B cell (primary cell): ENCODE measurements around the gene PTCRA. TPM values are rescaled to one million over a fixed set of nuclear protein-coding genes. Genes with fewer than 3 reads are reported as not detected.

ENCODE experiments used
- ATAC-seq: fragments of 200-7000 bp; cut with Tn5 transposase; one replicate; pipeline ENCODE4 v1.10.0; 2021; ENCODE audit warnings: low read depth, mild to moderate bottlenecking, moderate number of reproducible peaks, moderate library complexity
- CTCF ChIA-PET: fragments of 350-600 bp; sonication (Branson Sonifier 250); formaldehyde crosslinking; loops from one replicate; lab custom pipeline; 2021; ENCODE audit warnings: antibody characterized with exemption, inconsistent platforms; lab: Charles Lee
- POLR2A ChIA-PET: fragments of 350-600 bp; sonication (Branson Sonifier 250); formaldehyde crosslinking; loops from one replicate; lab custom pipeline; 2021; ENCODE audit warnings: antibody characterized with exemption; lab: Charles Lee
- DNase-seq: peaks from one replicate; pipeline ENCODE4 v3.0.0; 2013
- H2AFZ ChIP-seq: 2 replicates; pipeline ENCODE4 v1.6.1; 2012; ENCODE audit warnings: mild to moderate bottlenecking, low read depth, low read length; ENCODE audit not compliant: insufficient read depth, poor library complexity, severe bottlenecking
- H3K27ac ChIP-seq, 2 donors: 1 replicate in 1 of 2; 2 replicates in 1 of 2; pipeline ENCODE4 v1.5.1; 2012 to 2013; ENCODE audit warnings: low read length in 2 of 2, mild to moderate bottlenecking in 2 of 2, moderate library complexity in 1 of 2
- H3K27me3 ChIP-seq, 4 experiments: fragments of 200-600 bp in 1 of 4; sonication (generic) in 1 of 4; replicated peaks in 1 of 4; 1 replicate in 2 of 4; 2 replicates in 2 of 4; pipeline versions ENCODE4 v1.6.1 to v1.7.0; 2013 to 2016; ENCODE audit warnings: low read length in 3 of 4, mild to moderate bottlenecking in 2 of 4, mixed read lengths in 1 of 4, moderate library complexity in 1 of 4; ENCODE audit not compliant: insufficient read depth in 4 of 4, control insufficient read depth in 3 of 4; ENCODE audit errors: control extremely low read depth in 1 of 4
- H3K36me3 ChIP-seq, 2 experiments: replicated peaks in 1 of 2; 1 replicate in 1 of 2; 2 replicates in 1 of 2; pipeline versions ENCODE4 v1.6.1 to v1.7.1; 2013; ENCODE audit warnings: low read length in 1 of 2; ENCODE audit not compliant: insufficient read depth in 2 of 2, control insufficient read depth in 1 of 2; ENCODE audit errors: control extremely low read depth in 1 of 2, extremely low read depth in 1 of 2
- H3K4me1 ChIP-seq, 2 donors: fragments of 200-600 bp in 1 of 2; sonication (generic) in 1 of 2; 1 replicate in 1 of 2; 2 replicates in 1 of 2; pipeline versions ENCODE4 v1.5.1 to v1.6.1; 2013 to 2017; ENCODE audit warnings: low read length in 2 of 2; ENCODE audit not compliant: control insufficient read depth in 2 of 2, insufficient read depth in 2 of 2
- H3K4me2 ChIP-seq: replicated peaks from 2 replicates; pipeline ENCODE3; 2012; ENCODE audit warnings: mild to moderate bottlenecking, low read depth, low read length; ENCODE audit not compliant: poor library complexity, severe bottlenecking
- H3K4me3 ChIP-seq, 5 experiments: fragments of 200-600 bp in 1 of 5; sonication (generic) in 1 of 5; 1 replicate in 3 of 5; 2 replicates in 2 of 5; pipeline versions ENCODE4 v1.5.1 to v1.7.0; 2011 to 2016; ENCODE audit warnings: low read length in 4 of 5, mild to moderate bottlenecking in 4 of 5, low read depth in 2 of 5, control low read depth in 1 of 5, moderate library complexity in 1 of 5; ENCODE audit not compliant: insufficient read depth in 1 of 5; ENCODE audit errors: control extremely low read depth in 1 of 5, extremely low read depth in 1 of 5
- H3K79me2 ChIP-seq: fragments of 200-600 bp; sonication (generic); one replicate; pipeline ENCODE4 v1.6.0; 2016; ENCODE audit warnings: low read length; ENCODE audit not compliant: control insufficient read depth, insufficient read depth
- H3K9ac ChIP-seq: fragments of 200-600 bp; sonication (generic); 2 replicates; pipeline ENCODE4 v1.6.1; 2017; ENCODE audit warnings: mild to moderate bottlenecking, low read length, moderate library complexity
- H3K9me3 ChIP-seq, 3 donors: one replicate each; pipeline versions ENCODE4 v1.6.1 to v1.7.1; 2013; ENCODE audit warnings: low read length in 2 of 3; ENCODE audit not compliant: control insufficient read depth in 2 of 3, insufficient read depth in 1 of 3; ENCODE audit errors: control extremely low read depth in 1 of 3
- H4K20me1 ChIP-seq: 2 replicates; pipeline ENCODE4 v1.6.0; 2012; ENCODE audit warnings: mild to moderate bottlenecking, low read length; ENCODE audit not compliant: insufficient read depth, control insufficient read depth, poor library complexity, severe bottlenecking
- H3K27ac Mint-ChIP-seq: one replicate; pipeline ENCODE4 v1.8.0; 2021; ENCODE audit warnings: mixed read lengths
- H3K27me3 Mint-ChIP-seq: one replicate; pipeline ENCODE4 v1.8.0; 2021; ENCODE audit warnings: mixed read lengths
- H3K4me1 Mint-ChIP-seq: one replicate; pipeline ENCODE4 v1.8.0; 2021; ENCODE audit warnings: mixed read lengths
- H3K4me3 Mint-ChIP-seq: one replicate; pipeline ENCODE4 v1.8.0; 2021; ENCODE audit warnings: mixed read lengths
- H3K9me3 Mint-ChIP-seq: one replicate; pipeline ENCODE4 v1.8.0; 2022; ENCODE audit warnings: mixed read lengths; ENCODE audit not compliant: insufficient read depth
- CTCF ChIP-seq: fragments of 200-600 bp; IDR thresholded peaks from one replicate; pipeline ENCODE4 v1.8.0; 2022; ENCODE audit warnings: antibody characterized with exemption, mild to moderate bottlenecking
- EZH2 ChIP-seq: IDR thresholded peaks from 2 replicates; pipeline ENCODE4 v1.6.1; 2012; ENCODE audit warnings: borderline replicate concordance, low read depth, mild to moderate bottlenecking, moderate library complexity, low read length; ENCODE audit not compliant: insufficient read depth, poor library complexity, severe bottlenecking
- WGBS: methylation state at CpG from one replicate; pipeline ENCODE4 v1.1.5; 2013; ENCODE audit warnings: missing lambda C conversion rate; ENCODE audit not compliant: insufficient coverage; 5-methylcytosine and 5-hydroxymethylcytosine counted together
- intact Hi-C: fragments of 100-400 bp; cut with micrococcal nuclease; formaldehyde crosslinking; loops from one replicate; pipeline ENCODE4 v1.10.0; 2022
- polyA plus RNA-seq: library from polyadenylated mRNA; depleted of rRNA; stranded (reverse); fragments of >200 nt; gene quantifications from 2 replicates; pipeline ENCODE4 v1.2.3, GENCODE V29; 2012
- total RNA-seq, 2 donors: library from RNA; stranded (reverse); fragments of 120-200 nt in 1 of 2; gene quantifications; 1 replicate in 1 of 2; 2 replicates in 1 of 2; pipeline versions ENCODE4 v1.2.3 to v1.2.4, GENCODE V29; 2013 to 2022

Gene PTCRA
- total and polyA plus RNA-seq, 2 donors (not counting 1 experiment from before 2014, with no cell fraction given), result not detected

GRCh38 chr6:42969934-42970333 lies 54.1 kb downstream of the PTCRA start:
- Histone ChIP-seq H3K27me3 (no peaks in the 10 kb centered on the region), H3K9ac (no peak overlapping the region), H3K4me3 (no peak overlapping the region), H2AFZ (no peak overlapping the region), H3K9me3 (no peaks in the 10 kb centered on the region), H3K4me2 (no peak overlapping the region), H3K79me2 (peaks cover 1% of the 10 kb centered on the region), H3K36me3 (peaks cover 0 to 61% of the 10 kb centered on the region in 2 experiments), H4K20me1 (peaks cover 8% of the 10 kb centered on the region), H3K27ac (no peak overlapping the region), H3K4me1 (no peaks in the 10 kb centered on the region)
- H3K27me3 Mint-ChIP-seq, result no peaks in the 10 kb centered on the region
- 100% methylated on average over 1 of the region's 4 CpGs for WGBS
- ChIA-PET CTCF (no interaction called here), POLR2A (no interaction called here)
- TF ChIP-seq CTCF, result no peak
- TF ChIP-seq EZH2, result no peak
- DNase-seq, result no peak
- intact Hi-C loops, result no loop called here
- no peak overlapping the region for H3K4me3 Mint-ChIP-seq
- H3K4me1 Mint-ChIP-seq, result peaks cover 6% of the 10 kb centered on the region
- no peak for ATAC-seq
- no peak overlapping the region for H3K27ac Mint-ChIP-seq
- H3K9me3 Mint-ChIP-seq, result no peaks in the 10 kb centered on the region

- Histone ChIP-seq H3K4me3 (no peak overlapping the region), H3K4me1 (no peaks in the 10 kb centered on the region), H3K36me3 (peaks cover 0 to 52% of the 10 kb centered on the region in 2 experiments), H3K4me2 (no peak overlapping the region), H3K9me3 (no peaks in the 10 kb centered on the region), H3K27me3 (no peaks in the 10 kb centered on the region), H3K27ac (no peak overlapping the region), H2AFZ (no peak overlapping the region), H3K79me2 (peaks cover 4% of the 10 kb centered on the region), H3K9ac (no peak overlapping the region), H4K20me1 (peaks cover 8% of the 10 kb centered on the region)
- WGBS, result 17% methylated on average over 1 of the region's 4 CpGs
- Mint-ChIP-seq H3K27me3 (no peaks in the 10 kb centered on the region), H3K9me3 (no peaks in the 10 kb centered on the region), H3K4me1 (peaks cover 10% of the 10 kb centered on the region), H3K4me3 (no peak overlapping the region), H3K27ac (no peak overlapping the region)
- DNase-seq (no peak), ATAC-seq (no peak)
- ChIA-PET CTCF (no interaction called here), POLR2A (interaction anchor here (0.7 to 0.9 kb wide), 2 partner anchors 10 to 13 kb away, joined by 3 read pairs; partner anchors contain the start of genes GNMT and PPP2R5D)
- no peak for TF ChIP-seq EZH2
- no peak for TF ChIP-seq CTCF
- intact Hi-C loops, result no loop called here
Measured at GRCh38 chr6:42970871-42971612, 55.2 kb downstream of the PTCRA start.
